Measurements from ENCODE around the gene ZNF569. TPM values are rescaled to one million over a fixed set of nuclear protein-coding genes. Genes with fewer than 3 reads are reported as not detected.
A peak's percentile ranks its signal among the peaks of the same experiment; 100 is the strongest.

The ZNF569 gene
- total and polyA plus RNA-seq, 10 of the 15 experiments (the other 5 are each of a cell fraction or from before 2014, with no cell fraction given) = 0.82 to 4.3 (median 2.3) TPM

DNA sequence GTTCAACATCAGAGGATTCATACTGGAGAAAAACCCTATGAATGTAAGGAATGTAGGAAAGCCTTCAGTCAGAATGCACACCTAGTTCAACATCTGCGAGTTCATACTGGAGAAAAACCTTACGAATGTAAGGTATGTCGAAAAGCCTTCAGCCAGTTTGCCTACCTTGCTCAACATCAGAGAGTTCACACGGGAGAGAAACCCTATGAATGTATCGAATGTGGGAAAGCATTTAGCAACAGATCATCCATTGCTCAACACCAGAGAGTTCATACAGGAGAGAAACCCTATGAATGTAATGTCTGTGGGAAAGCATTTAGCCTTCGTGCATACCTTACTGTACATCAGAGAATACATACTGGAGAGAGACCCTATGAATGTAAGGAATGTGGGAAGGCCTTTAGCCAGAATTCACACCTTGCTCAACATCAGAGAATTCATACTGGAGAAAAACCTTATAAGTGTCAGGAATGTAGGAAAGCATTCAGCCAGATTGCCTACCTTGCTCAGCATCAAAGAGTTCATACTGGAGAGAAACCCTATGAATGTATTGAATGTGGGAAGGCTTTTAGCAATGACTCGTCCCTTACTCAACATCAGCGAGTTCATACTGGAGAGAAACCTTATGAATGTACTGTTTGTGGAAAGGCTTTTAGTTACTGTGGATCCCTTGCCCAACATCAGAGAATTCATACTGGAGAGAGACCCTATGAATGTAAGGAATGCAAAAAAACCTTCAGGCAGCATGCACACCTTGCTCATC, 17.3 kb upstream of the ZNF569 start:
- H2AFZ ChIP-seq (ENCODE audit: control insufficient read depth, low read depth, low read length) = no peak overlapping the region
- ChIA-PET CTCF (no interaction called here), RAD21 (ENCODE audit: unreplicated experiment) (no interaction called here), POLR2A (no interaction called here), SMC1A (ENCODE audit: uncharacterized antibody, unreplicated experiment) (no interaction called here)
- no peaks in the 10 kb centered on the region for H3K79me2 ChIP-seq (ENCODE audit: control insufficient read depth, insufficient read depth, low read length)
- H4K20me1 ChIP-seq (ENCODE audit: control insufficient read depth, insufficient read depth) = no peaks in the 10 kb centered on the region
- no peaks in the 10 kb centered on the region for H3K27me3 ChIP-seq (replicated peaks in 1 of 2; ENCODE audit: control insufficient read depth in 2 of 2, insufficient read depth in 2 of 2, low read length in 1 of 2)
- no peak overlapping the region for H3K27ac ChIP-seq (ENCODE audit: control insufficient read depth, insufficient read depth)
- WGBS (ENCODE audit: insufficient coverage, insufficient replicate concordance, low lambda C conversion rate, missing lambda C conversion rate) = 93% methylated on average over 8 of the region's 8 CpGs
- in situ Hi-C loops (cut with MboI) (no loop called here), intact Hi-C loops (cut with micrococcal nuclease; ENCODE audit: unreplicated experiment) (no loop called here)
- no TSS peak for BruUV-seq (replicated peaks)
- DNase-seq (ENCODE audit: low read depth, low spot score) = no peak
- no peak overlapping the region for H3K4me2 ChIP-seq (ENCODE audit: control insufficient read depth, insufficient read depth)
- peaks cover 0 to 9% of the 10 kb centered on the region in 2 experiments; a peak in 1 of 4 replicates for H3K36me3 ChIP-seq (ENCODE audit: control insufficient read depth in 2 of 2, insufficient read depth in 2 of 2, low read length in 1 of 2)
- TF ChIP-seq ZBTB4 (CRISPR knock-in tag; IDR thresholded peaks at IDR 0.05) (no peak), CBX5 (IDR thresholded peaks at IDR 0.05; ENCODE audit: low read depth) (0 out of 2 replicates have a peak, but pooled peaks have one; percentile 37), SMAD5 (IDR thresholded peaks at IDR 0.05; ENCODE audit: low read depth) (no peak), ZNF274 (IDR thresholded peaks at IDR 0.05; ENCODE audit: insufficient read depth, insufficient read length) (peak; percentile 76)
- no peaks in the 10 kb centered on the region for H3K4me1 ChIP-seq (ENCODE audit: control insufficient read depth, insufficient read depth, low read length)
- H3K9ac ChIP-seq (ENCODE audit: control insufficient read depth, insufficient read depth, low read length) = no peak overlapping the region
- FAIRE-seq = no peak
- H3K4me3 ChIP-seq = no peak overlapping the region
- H3K9me3 ChIP-seq (replicated peaks; ENCODE audit: control insufficient read depth, insufficient read depth, low read length) = peaks cover 26% of the 10 kb centered on the region
- ATAC-seq = no peak
